HG02759 (cell line): ENCODE results near the gene ATP8B2.

ENCODE experiments used
- ATAC-seq: cut with Tn5 transposase; IDR thresholded peaks from one replicate; pipeline ENCODE4 v1.9.1; 2021; ENCODE audit warnings: mild to moderate bottlenecking, moderate library complexity; ENCODE audit not compliant: unreplicated experiment

ATP8B2 gene

GRCh38 chr1:154386643-154387352, 61.5 kb downstream of the ATP8B2 start:
- ATAC-seq = no peak

- ATAC-seq = no peak
Observed at GRCh38 chr1:154391086-154391770, 65.9 kb downstream of the ATP8B2 start.

DNA sequence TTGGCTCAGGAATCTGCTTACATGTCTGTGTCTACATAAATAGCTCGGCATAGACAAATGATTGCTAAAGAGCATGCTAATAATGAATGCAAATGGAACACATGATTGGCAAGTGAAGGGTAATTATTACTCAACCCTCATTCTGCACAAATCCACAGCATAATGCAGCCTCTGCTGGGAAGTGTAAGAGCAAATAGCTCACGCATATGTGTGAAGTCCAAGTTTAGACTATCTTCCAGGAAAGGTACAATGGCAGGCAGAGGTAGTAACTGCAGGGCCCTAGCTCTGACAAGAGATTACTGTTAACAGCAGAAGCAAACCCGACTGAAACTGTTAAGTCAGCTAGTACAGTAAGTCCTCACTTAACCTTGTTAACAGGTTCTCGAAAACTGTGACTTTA, 72.8 kb downstream of the ATP8B2 start:
- no peak for ATAC-seq

DNA sequence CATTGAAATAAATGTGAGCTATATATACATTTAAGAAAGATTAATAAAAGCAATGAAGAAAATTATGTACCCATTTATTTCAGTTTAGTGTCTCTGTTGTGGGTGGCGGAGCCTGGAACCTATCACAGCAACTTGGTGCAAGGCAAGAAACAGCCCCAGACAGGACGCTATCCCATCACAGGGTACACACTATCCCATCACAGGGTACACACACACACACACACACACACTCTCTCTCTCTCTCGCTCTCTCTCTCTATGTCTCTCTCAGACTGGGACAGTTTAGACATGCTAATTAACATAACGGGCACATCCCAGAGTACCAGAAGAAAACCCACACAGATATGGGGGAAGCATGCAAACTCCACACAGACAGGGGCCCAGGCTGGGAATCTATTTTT, 73.4 kb downstream of the ATP8B2 start:
- ATAC-seq = no peak

DNA sequence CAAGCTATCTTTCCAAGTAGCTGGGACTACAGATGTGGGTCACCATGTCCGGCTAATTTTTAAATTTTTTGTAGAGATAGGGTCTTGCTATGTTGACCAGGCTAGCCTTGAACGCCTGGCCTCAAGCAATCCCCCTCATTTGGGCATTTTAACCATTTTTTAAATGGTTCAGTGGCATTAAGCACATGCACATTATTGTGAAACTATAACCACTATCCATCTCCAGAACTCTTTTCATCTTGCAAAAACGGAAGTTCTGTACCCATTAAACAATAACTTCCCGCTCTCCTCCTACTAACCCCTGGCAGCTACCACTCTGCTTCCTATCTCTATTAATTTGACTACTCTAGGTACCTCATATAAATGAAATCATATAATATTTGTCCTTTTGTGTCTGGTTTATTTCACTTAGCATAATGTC, 75.1 kb downstream of the ATP8B2 start:
- no peak for ATAC-seq
